Large intestine (tissue), 12 donors: ENCODE results near the gene TEX26. TPM values are rescaled to one million over a fixed set of nuclear protein-coding genes. Genes with fewer than 3 reads are reported as not detected.

ENCODE experiments used
- DNase-seq, 2 donors: peaks; one replicate each; pipeline versions ENCODE4 v3.0.0 to v3.0.0-alpha.2; 2013
- H3K27ac ChIP-seq: one replicate; pipeline ENCODE4 v1.5.1; 2013; ENCODE audit warnings: low read length
- H3K27me3 ChIP-seq: 2 replicates; pipeline ENCODE4 v1.6.1; 2013; ENCODE audit warnings: low read length; ENCODE audit not compliant: control insufficient read depth, insufficient read depth
- H3K36me3 ChIP-seq: 2 replicates; pipeline ENCODE4 v1.6.1; 2013; ENCODE audit warnings: low read length; ENCODE audit not compliant: control insufficient read depth, insufficient read depth
- H3K4me1 ChIP-seq: one replicate; pipeline ENCODE4 v1.6.1; 2013; ENCODE audit warnings: low read length; ENCODE audit not compliant: control insufficient read depth, insufficient read depth
- H3K4me3 ChIP-seq: one replicate; pipeline ENCODE4 v1.5.1; 2013; ENCODE audit warnings: low read length
- H3K9me3 ChIP-seq: one replicate; pipeline ENCODE4 v1.6.1; 2013; ENCODE audit warnings: mild to moderate bottlenecking, low read depth, low read length, moderate library complexity; ENCODE audit not compliant: control insufficient read depth
- WGBS: methylation state at CpG from one replicate; pipeline ENCODE4 v1.1.5; 2013; ENCODE audit warnings: low lambda C conversion rate; ENCODE audit not compliant: insufficient coverage; 5-methylcytosine and 5-hydroxymethylcytosine counted together
- long read RNA-seq, 11 donors: transcript quantifications; one replicate each; lab custom pipeline, GENCODE V29; 2026
- polyA plus RNA-seq: library from polyadenylated mRNA; unstranded; fragments of 120-200 nt; gene quantifications from one replicate; pipeline ENCODE4 v1.2.1, GENCODE V29; 2013

Gene TEX26
- polyA plus RNA-seq: 0.12 TPM
- long read RNA-seq, donor 1: 0 reads
- long read RNA-seq, donor 2: 0 reads
- long read RNA-seq, donor 3: 0 reads
- long read RNA-seq, donor 4: 0 reads
- long read RNA-seq, donor 5: 0 reads
- long read RNA-seq, donor 6: 0 reads
- long read RNA-seq, donor 7: 0 reads
- long read RNA-seq, donor 8: 0 reads
- long read RNA-seq, donor 9: 0 reads
- long read RNA-seq, donor 10: 0 reads
- long read RNA-seq, donor 11: 0 reads

GRCh38 chr13:30932481-30933353, at the start of gene TEX26:
Gene TEX26 (plus strand): TSS chr13:30932656. CDS start chr13:30932716, 60 bp downstream.
- Histone ChIP-seq H3K9me3 (peaks cover 2% of the 10 kb centered on the region), H3K36me3 (no peaks in the 10 kb centered on the region), H3K4me1 (no peaks in the 10 kb centered on the region), H3K27me3 (peaks cover 38% of the 10 kb centered on the region), H3K4me3 (no peak within 1 kb of the TSS), H3K27ac (no peak within 1 kb of the TSS)
- DNase-seq: no peak
- WGBS: no CpG with 5 or more reads among the region's 32 CpGs

GRCh38 chr13:30882996-30883766, 49.3 kb upstream of the TEX26 start:
- H3K4me1 ChIP-seq: no peaks in the 10 kb centered on the region
- 41% methylated on average over 2 of the region's 13 CpGs for WGBS
- H3K27ac ChIP-seq: no peak overlapping the region
- H3K4me3 ChIP-seq: no peak overlapping the region
- H3K9me3 ChIP-seq: no peaks in the 10 kb centered on the region
- no peak for DNase-seq
- H3K27me3 ChIP-seq: peaks cover 9% of the 10 kb centered on the region
- no peaks in the 10 kb centered on the region for H3K36me3 ChIP-seq

GRCh38 chr13:30884543-30884942, 47.9 kb upstream of the TEX26 start:
- no peak overlapping the region for H3K4me3 ChIP-seq
- H3K36me3 ChIP-seq: no peaks in the 10 kb centered on the region
- no peaks in the 10 kb centered on the region for H3K4me1 ChIP-seq
- peaks cover 9% of the 10 kb centered on the region for H3K27me3 ChIP-seq
- no CpG with 5 or more reads among the region's 5 CpGs for whole genome bisulfite sequencing
- H3K9me3 ChIP-seq: no peaks in the 10 kb centered on the region
- H3K27ac ChIP-seq: no peak overlapping the region
- DNase-seq: no peak

GRCh38 chr13:30889196-30889690, 43.2 kb upstream of the TEX26 start:
- no peaks in the 10 kb centered on the region for H3K4me1 ChIP-seq
- no peak overlapping the region for H3K27ac ChIP-seq
- H3K36me3 ChIP-seq: no peaks in the 10 kb centered on the region
- H3K4me3 ChIP-seq: no peak overlapping the region
- WGBS: no CpG with 5 or more reads among the region's 3 CpGs
- peaks cover 3% of the 10 kb centered on the region for H3K27me3 ChIP-seq
- no peaks in the 10 kb centered on the region for H3K9me3 ChIP-seq
- no peak for DNase-seq

- WGBS: no CpG with 5 or more reads among the region's 6 CpGs
- no peak for DNase-seq
These were observed 39.5 kb upstream of the TEX26 start for GRCh38 chr13:30892966-30893365.

GRCh38 chr13:30895773-30896172, 36.7 kb upstream of the TEX26 start:
- Histone ChIP-seq H3K9me3 (no peaks in the 10 kb centered on the region), H3K36me3 (no peaks in the 10 kb centered on the region), H3K27ac (no peak overlapping the region), H3K4me1 (no peaks in the 10 kb centered on the region), H3K4me3 (no peak overlapping the region), H3K27me3 (peaks cover 19% of the 10 kb centered on the region)
- no peak for DNase-seq
- WGBS: no CpG with 5 or more reads among the region's 4 CpGs

More at GRCh38 chr13:30892966-30893365, 39.5 kb upstream of the TEX26 start:
- no peaks in the 10 kb centered on the region for H3K9me3 ChIP-seq
- H3K27ac ChIP-seq: no peak overlapping the region
- no peak overlapping the region for H3K4me3 ChIP-seq
- no peaks in the 10 kb centered on the region for H3K36me3 ChIP-seq
- H3K4me1 ChIP-seq: no peaks in the 10 kb centered on the region
- peaks cover 7% of the 10 kb centered on the region for H3K27me3 ChIP-seq

- H3K4me3 ChIP-seq: no peak overlapping the region
- no peaks in the 10 kb centered on the region for H3K36me3 ChIP-seq
- no peak for DNase-seq
- no peaks in the 10 kb centered on the region for H3K9me3 ChIP-seq
- no peak overlapping the region for H3K27ac ChIP-seq
- no peaks in the 10 kb centered on the region for H3K4me1 ChIP-seq
- H3K27me3 ChIP-seq: peaks cover 17% of the 10 kb centered on the region
These were observed 34.4 kb upstream of the TEX26 start for GRCh38 chr13:30898070-30898469.

GRCh38 chr13:30898678-30899241, 33.7 kb upstream of the TEX26 start:
- WGBS: no CpG with 5 or more reads among the region's 7 CpGs
- peak in 1 of 2 donors; percentile 40 for DNase-seq

GRCh38 chr13:30900436-30900835, 32.0 kb upstream of the TEX26 start:
- Histone ChIP-seq H3K4me1 (no peaks in the 10 kb centered on the region), H3K4me3 (no peak overlapping the region), H3K27ac (no peak overlapping the region), H3K9me3 (no peaks in the 10 kb centered on the region), H3K36me3 (no peaks in the 10 kb centered on the region), H3K27me3 (peaks cover 38% of the 10 kb centered on the region)
- WGBS: 100% methylated on average over 1 of the region's 4 CpGs
- DNase-seq: no peak

More at GRCh38 chr13:30898678-30899241, 33.7 kb upstream of the TEX26 start:
- Histone ChIP-seq H3K36me3 (no peaks in the 10 kb centered on the region), H3K4me1 (no peaks in the 10 kb centered on the region), H3K27ac (no peak overlapping the region), H3K9me3 (no peaks in the 10 kb centered on the region), H3K27me3 (peaks cover 22% of the 10 kb centered on the region), H3K4me3 (no peak overlapping the region)
